HEK293 (cell line): ENCODE data around the gene SLC4A1.

ENCODE experiments used
- CTCF ChIP-seq: fragments of 450-650 bp; formaldehyde crosslinking; IDR thresholded peaks from 2 replicates; pipeline ENCODE4 v1.5.1; 2016; ENCODE audit warnings: missing biosample characterization, missing genetic modification characterization
- PBX3 ChIP-seq: sonication (generic); formaldehyde crosslinking; IDR thresholded peaks from 2 replicates; pipeline ENCODE4 v1.8.1; 2022; ENCODE audit warnings: mild to moderate bottlenecking, moderate library complexity, missing genetic modification reagents
- ZNF138 ChIP-seq: fragments of 450-650 bp; formaldehyde crosslinking; IDR thresholded peaks from 2 replicates; pipeline ENCODE4 v1.5.1; 2016; ENCODE audit warnings: missing biosample characterization, missing genetic modification characterization, borderline replicate concordance
- ZNF645 ChIP-seq: fragments of 450-650 bp; formaldehyde crosslinking; IDR thresholded peaks from 2 replicates; pipeline ENCODE4; 2016; ENCODE audit warnings: missing biosample characterization, missing genetic modification characterization

GRCh38 chr17:44206825-44207155, 61.1 kb downstream of the SLC4A1 start:
- TF ChIP-seq ZNF645 (tag by site-specific recombination) (no peak), CTCF (no peak), PBX3 (CRISPR knock-in tag) (no peak), ZNF138 (tag by site-specific recombination) (no peak)
